ENCODE data around the gene FNDC3B. TPM values are rescaled to one million over a fixed set of nuclear protein-coding genes. Genes with fewer than 3 reads are reported as not detected.

The FNDC3B gene
- total and polyA plus RNA-seq, 2 donors (not counting 1 experiment from before 2014, with no cell fraction given) = 1.2 to 9.2 TPM

DNA sequence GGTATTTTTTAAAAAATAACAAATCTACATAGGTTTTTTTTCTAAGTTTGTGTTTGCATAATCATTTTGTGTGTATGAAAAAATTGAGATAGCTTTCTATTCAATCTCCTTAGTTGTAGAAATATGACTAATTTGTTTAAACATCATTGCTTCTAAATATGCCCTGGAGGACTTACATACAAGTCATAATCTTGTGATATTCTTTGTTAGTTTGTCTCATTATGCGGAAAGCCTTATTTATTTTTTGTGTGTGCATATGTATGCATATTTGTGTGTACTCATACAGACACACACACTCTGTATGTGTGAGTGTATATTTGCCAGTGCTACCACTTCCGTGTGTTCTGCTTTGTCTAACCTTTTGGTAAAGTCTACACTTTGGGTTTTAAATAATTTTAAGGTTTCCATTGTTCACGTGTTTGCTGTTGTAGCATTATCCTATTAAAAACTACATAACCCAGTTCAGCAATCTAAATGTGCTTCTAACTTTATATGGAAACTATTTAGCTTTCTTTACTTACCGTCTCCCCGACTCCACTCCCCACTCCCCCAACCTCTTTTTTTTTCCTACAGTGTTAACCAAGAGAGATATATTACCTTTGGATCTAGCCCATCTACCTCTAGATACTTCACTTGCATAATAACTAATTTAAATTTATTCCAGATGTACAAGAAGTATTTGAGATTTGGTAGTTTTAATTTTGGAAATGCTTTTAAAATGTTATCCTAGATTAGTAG, 111.7 kb downstream of the FNDC3B start:
- ChIA-PET POLR2A (no interaction called here), CTCF (no interaction called here)
- 50% methylated on average over 2 of the region's 5 CpGs for WGBS (ENCODE audit: insufficient coverage)
- Mint-ChIP-seq H3K27me3 (peaks cover 23% of the 10 kb centered on the region), H3K9me3 (ENCODE audit: insufficient read depth) (no peaks in the 10 kb centered on the region), H3K4me3 (no peak overlapping the region), H3K4me1 (peaks cover 5% of the 10 kb centered on the region), H3K27ac (no peak overlapping the region)
- no peaks in the 10 kb centered on the region for H3K27me3 ChIP-seq (replicated peaks in 1 of 4; ENCODE audit: control extremely low read depth in 1 of 4, control insufficient read depth in 3 of 4, insufficient read depth in 4 of 4, low read length in 3 of 4)
- no peak for TF ChIP-seq EZH2 (IDR thresholded peaks at IDR 0.05; ENCODE audit: borderline replicate concordance, insufficient read depth, low read depth, low read length, poor library complexity, severe bottlenecking)
- TF ChIP-seq, protein P1, sequence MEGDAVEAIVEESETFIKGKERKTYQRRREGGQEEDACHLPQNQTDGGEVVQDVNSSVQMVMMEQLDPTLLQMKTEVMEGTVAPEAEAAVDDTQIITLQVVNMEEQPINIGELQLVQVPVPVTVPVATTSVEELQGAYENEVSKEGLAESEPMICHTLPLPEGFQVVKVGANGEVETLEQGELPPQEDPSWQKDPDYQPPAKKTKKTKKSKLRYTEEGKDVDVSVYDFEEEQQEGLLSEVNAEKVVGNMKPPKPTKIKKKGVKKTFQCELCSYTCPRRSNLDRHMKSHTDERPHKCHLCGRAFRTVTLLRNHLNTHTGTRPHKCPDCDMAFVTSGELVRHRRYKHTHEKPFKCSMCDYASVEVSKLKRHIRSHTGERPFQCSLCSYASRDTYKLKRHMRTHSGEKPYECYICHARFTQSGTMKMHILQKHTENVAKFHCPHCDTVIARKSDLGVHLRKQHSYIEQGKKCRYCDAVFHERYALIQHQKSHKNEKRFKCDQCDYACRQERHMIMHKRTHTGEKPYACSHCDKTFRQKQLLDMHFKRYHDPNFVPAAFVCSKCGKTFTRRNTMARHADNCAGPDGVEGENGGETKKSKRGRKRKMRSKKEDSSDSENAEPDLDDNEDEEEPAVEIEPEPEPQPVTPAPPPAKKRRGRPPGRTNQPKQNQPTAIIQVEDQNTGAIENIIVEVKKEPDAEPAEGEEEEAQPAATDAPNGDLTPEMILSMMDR (IDR thresholded peaks at IDR 0.05) = no peak
- no peak overlapping the region for H3K4me2 ChIP-seq (replicated peaks; ENCODE audit: low read depth, low read length, poor library complexity, severe bottlenecking)
- no peak overlapping the region for H2AFZ ChIP-seq (ENCODE audit: insufficient read depth, low read depth, low read length, poor library complexity, severe bottlenecking)
- no peaks in the 10 kb centered on the region for H3K9me3 ChIP-seq (ENCODE audit: control extremely low read depth in 1 of 3, control insufficient read depth in 2 of 3, insufficient read depth in 1 of 3, low read length in 2 of 3)
- H3K27ac ChIP-seq (ENCODE audit: low read length in 2 of 2) = no peak overlapping the region
- H3K4me1 ChIP-seq (ENCODE audit: control insufficient read depth in 2 of 2, insufficient read depth in 2 of 2, low read length in 2 of 2) = no peaks in the 10 kb centered on the region
- no peak for ATAC-seq (ENCODE audit: low read depth)
- H3K79me2 ChIP-seq (ENCODE audit: control insufficient read depth, insufficient read depth, low read length) = no peaks in the 10 kb centered on the region
- no peak for DNase-seq
- H3K4me3 ChIP-seq (ENCODE audit: control extremely low read depth in 1 of 5, extremely low read depth in 1 of 5, insufficient read depth in 1 of 5, low read depth in 2 of 5, low read length in 4 of 5) = no peak overlapping the region
- intact Hi-C loops (cut with micrococcal nuclease) = no loop called here
- H3K9ac ChIP-seq (ENCODE audit: low read length) = no peak overlapping the region
- no peaks in the 10 kb centered on the region for H4K20me1 ChIP-seq (ENCODE audit: control insufficient read depth, insufficient read depth, low read length, poor library complexity, severe bottlenecking)
- no peaks in the 10 kb centered on the region for H3K36me3 ChIP-seq (replicated peaks in 1 of 2; ENCODE audit: control extremely low read depth in 1 of 2, control insufficient read depth in 1 of 2, extremely low read depth in 1 of 2, insufficient read depth in 2 of 2, low read length in 1 of 2)

Measured in B cell (primary cell).